Stomach (tissue), 9 donors: ENCODE results near the gene NEK6. TPM values are rescaled to one million over a fixed set of nuclear protein-coding genes. Genes with fewer than 3 reads are reported as not detected.

Source experiments
- DNase-seq, 2 donors: peaks; one replicate each; pipeline versions ENCODE4 v3.0.0 to v3.0.0-alpha.2; 2013 to 2019
- H3K27ac ChIP-seq, 5 donors: fragments of 200-600 bp in 4 of 5; sonication (generic) in 4 of 5; one replicate each; pipeline ENCODE4 v1.5.1; 2013 to 2019; ENCODE audit warnings: mild to moderate bottlenecking in 1 of 5, moderate library complexity in 1 of 5
- H3K27me3 ChIP-seq, 3 donors: fragments of 200-600 bp; sonication (generic); one replicate each; pipeline ENCODE4 v1.5.1; 2017 to 2019; ENCODE audit warnings: mixed run types in 1 of 3
- H3K36me3 ChIP-seq, 4 donors: fragments of 200-600 bp; sonication (generic); 1 replicate in 3 of 4; 2 replicates in 1 of 4; pipeline ENCODE4 v1.5.1; 2016 to 2019
- H3K4me1 ChIP-seq, 4 donors: fragments of 200-600 bp; sonication (generic); one replicate each; pipeline ENCODE4 v1.5.1; 2016 to 2019
- H3K4me3 ChIP-seq, 4 donors: fragments of 200-600 bp; sonication (generic) in 3 of 4; one replicate each; pipeline ENCODE4 v1.5.1; 2016 to 2019; ENCODE audit warnings: mild to moderate bottlenecking in 1 of 4
- H3K9me3 ChIP-seq, 4 donors: fragments of 200-600 bp; sonication (generic); one replicate each; pipeline ENCODE4 v1.5.1; 2016 to 2019
- EP300 ChIP-seq: sonication (generic); formaldehyde crosslinking; IDR thresholded peaks from one replicate; pipeline ENCODE4 v1.6.1; 2017; ENCODE audit warnings: antibody characterized with exemption
- POLR2A ChIP-seq, 4 donors: fragments of 450-650 bp; IDR thresholded peaks; one replicate each; pipeline ENCODE4 v1.6.1; 2016; ENCODE audit warnings: antibody characterized with exemption in 4 of 4, control low read depth in 2 of 4, mild to moderate bottlenecking in 1 of 4, moderate library complexity in 1 of 4
- POLR2AphosphoS5 ChIP-seq, 3 donors: sonication (generic); formaldehyde crosslinking; IDR thresholded peaks; one replicate each; pipeline ENCODE4 v1.6.1; 2016; ENCODE audit warnings: antibody characterized with exemption in 3 of 3
- WGBS, 5 donors: extraction: QIAGEN DNeasy Blood & Tissue Kit in 3 of 5; methylation state at CpG; one replicate each; pipeline versions ENCODE4 v1.1.5 to v1.1.7; 2013 to 2018; 5-methylcytosine and 5-hydroxymethylcytosine counted together
- intact Hi-C: fragments of 100-400 bp; cut with DNase I; formaldehyde crosslinking; loops from one replicate; pipeline ENCODE4 v1.15.1; 2023; ENCODE audit warnings: low total_unique reads
- polyA plus RNA-seq, 3 donors: library from polyadenylated mRNA; stranded (reverse); fragments of 200-250 nt; gene quantifications; one replicate each; pipeline ENCODE4 v1.2.3, GENCODE V29; 2013
- total RNA-seq, 5 donors: library from RNA; depleted of rRNA; stranded (reverse); fragments of >200 nt; gene quantifications; one replicate each; pipeline versions ENCODE4 v1.1.0 to v1.2.3, GENCODE V29; 2014 to 2016
- TF ChIP-seq, protein P1 (sequence below), 7 experiments: fragments of 450-650 bp in 4 of 7; fragments of 200-600 bp in 3 of 7; sonication (generic) in 3 of 7; IDR thresholded peaks; one replicate each; pipeline ENCODE4 v1.5.1; 2016 to 2019; ENCODE audit warnings: antibody characterized with exemption in 7 of 7, control low read depth in 2 of 7, mild to moderate bottlenecking in 1 of 7
- donor health status: healthy with polysubstance abuse.
- donor health status: Bipolar disorder and iron deficiency.
- donor health status: healthy.

NEK6 gene
- total and polyA plus RNA-seq, 8 donors: 6.0 to 76.8 (median 25.9) TPM

GRCh38 chr9:124262649-124262972 lies 4.9 kb downstream of the NEK6 start:
- H3K36me3 ChIP-seq: no peaks in the 10 kb centered on the region
- TF ChIP-seq POLR2AphosphoS5 (IDR thresholded peaks at IDR 0.05): no peak
- no peaks in the 10 kb centered on the region for H3K9me3 ChIP-seq
- DNase-seq: peak in 1 of 2 donors; percentile 72
- WGBS, 5 donors: 76 to 86% (median 79%) methylated on average over 5 of the region's 5 CpGs
- H3K4me1 ChIP-seq: peaks cover 73 to 92% (median 85%) of the 10 kb centered on the region in 4 donors
- peak overlapping the region in 1 of 4 donors; percentile 16 for H3K4me3 ChIP-seq
- intact Hi-C loops: no loop called here
- H3K27ac ChIP-seq: peak overlapping the region in 4 of 5 donors; percentile 86 to 96 (median 92)
- no peaks in the 10 kb centered on the region for H3K27me3 ChIP-seq

- Histone ChIP-seq H3K36me3 (no peaks in the 10 kb centered on the region), H3K9me3 (no peaks in the 10 kb centered on the region), H3K27me3 (no peaks in the 10 kb centered on the region), H3K27ac (peak overlapping the region in 4 of 5 donors; percentile 1 to 96 (median 87)), H3K4me3 (no peak overlapping the region), H3K4me1 (peaks cover 79 to 98% (median 91%) of the 10 kb centered on the region in 4 donors)
- TF ChIP-seq POLR2AphosphoS5 (IDR thresholded peaks at IDR 0.05) (no peak), EP300 (no peak)
- TF ChIP-seq, protein P1, sequence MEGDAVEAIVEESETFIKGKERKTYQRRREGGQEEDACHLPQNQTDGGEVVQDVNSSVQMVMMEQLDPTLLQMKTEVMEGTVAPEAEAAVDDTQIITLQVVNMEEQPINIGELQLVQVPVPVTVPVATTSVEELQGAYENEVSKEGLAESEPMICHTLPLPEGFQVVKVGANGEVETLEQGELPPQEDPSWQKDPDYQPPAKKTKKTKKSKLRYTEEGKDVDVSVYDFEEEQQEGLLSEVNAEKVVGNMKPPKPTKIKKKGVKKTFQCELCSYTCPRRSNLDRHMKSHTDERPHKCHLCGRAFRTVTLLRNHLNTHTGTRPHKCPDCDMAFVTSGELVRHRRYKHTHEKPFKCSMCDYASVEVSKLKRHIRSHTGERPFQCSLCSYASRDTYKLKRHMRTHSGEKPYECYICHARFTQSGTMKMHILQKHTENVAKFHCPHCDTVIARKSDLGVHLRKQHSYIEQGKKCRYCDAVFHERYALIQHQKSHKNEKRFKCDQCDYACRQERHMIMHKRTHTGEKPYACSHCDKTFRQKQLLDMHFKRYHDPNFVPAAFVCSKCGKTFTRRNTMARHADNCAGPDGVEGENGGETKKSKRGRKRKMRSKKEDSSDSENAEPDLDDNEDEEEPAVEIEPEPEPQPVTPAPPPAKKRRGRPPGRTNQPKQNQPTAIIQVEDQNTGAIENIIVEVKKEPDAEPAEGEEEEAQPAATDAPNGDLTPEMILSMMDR (IDR thresholded peaks at IDR 0.05): no peak
- intact Hi-C loops: no loop called here
- 81 to 90% (median 84%) methylated on average over 11 of the region's 11 CpGs for WGBS, 5 donors
- no peak for DNase-seq
These were observed 5.5 kb downstream of the NEK6 start for GRCh38 chr9:124263213-124263612.

DNA sequence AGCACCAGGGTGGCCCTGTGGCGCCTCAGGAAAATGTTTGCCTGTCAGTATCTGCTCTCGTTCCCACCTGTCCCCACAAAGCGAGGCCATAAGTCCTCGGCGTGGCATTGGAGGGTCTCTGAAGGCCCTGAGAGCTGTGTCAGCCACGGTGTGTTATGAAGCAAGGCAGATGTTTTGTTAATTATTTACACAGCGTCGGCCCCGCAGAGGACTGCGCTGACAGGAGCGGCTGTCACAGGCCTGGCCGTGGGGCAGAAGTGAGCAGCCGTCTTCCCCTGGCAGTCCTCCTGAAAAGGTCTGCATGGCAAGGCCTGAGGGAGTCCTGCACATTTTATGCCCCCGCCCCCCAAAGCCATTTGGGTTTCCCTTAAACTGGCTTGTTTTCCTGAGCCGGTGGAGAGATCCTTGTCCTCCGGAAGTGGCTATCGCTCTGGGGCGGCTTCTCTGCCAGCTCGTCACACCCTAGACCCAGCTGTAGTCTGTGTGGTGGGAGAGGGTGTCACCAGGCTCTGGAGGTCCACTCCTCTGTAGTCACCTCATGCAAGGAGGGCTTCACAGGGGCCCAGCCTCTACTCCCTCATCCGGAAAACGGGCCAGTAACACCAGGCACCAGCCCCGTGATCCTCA lies 6.2 kb downstream of the NEK6 start:
- no peak for TF ChIP-seq POLR2A (IDR thresholded peaks at IDR 0.05)
- TF ChIP-seq EP300: no peak
- no peak for TF ChIP-seq POLR2AphosphoS5 (IDR thresholded peaks at IDR 0.05)
- TF ChIP-seq, protein P1 (IDR thresholded peaks at IDR 0.05): no peak
- Histone ChIP-seq H3K27me3 (no peaks in the 10 kb centered on the region), H3K27ac (peak overlapping the region; percentile 10 to 96 (median 88)), H3K4me1 (peaks cover 75 to 96% (median 93%) of the 10 kb centered on the region in 4 donors), H3K4me3 (peak overlapping the region in 1 of 4 donors; percentile 10), H3K36me3 (no peaks in the 10 kb centered on the region), H3K9me3 (no peaks in the 10 kb centered on the region)
- intact Hi-C loops: no loop called here
- WGBS, 5 donors: 46 to 61% (median 51%) methylated on average over 21 to 22 of the region's 22 CpGs
- DNase-seq: peak in 1 of 2 donors; percentile 51

DNA sequence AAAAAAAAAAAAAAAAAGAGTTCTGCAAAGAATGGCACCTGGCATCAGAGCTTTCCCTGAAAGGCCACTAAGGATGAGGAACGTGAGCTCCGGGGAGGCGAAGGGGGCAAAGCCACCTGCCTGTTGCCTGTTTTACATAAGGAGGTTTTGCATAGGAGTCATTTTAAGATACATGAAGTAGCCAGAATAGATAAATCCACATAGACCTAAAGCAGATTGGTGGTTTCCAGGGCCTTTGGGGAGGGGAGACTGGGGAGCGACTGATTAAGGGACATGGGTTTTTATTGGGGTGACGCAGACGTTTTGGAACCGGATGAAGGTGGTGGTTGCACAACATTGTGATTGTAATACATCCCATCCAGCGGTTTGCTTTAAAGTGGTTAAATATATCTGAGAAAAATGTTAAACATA lies 7.1 kb downstream of the NEK6 start:
- peak overlapping the region in 3 of 5 donors; percentile 88 to 96 (median 88) for H3K27ac ChIP-seq
- peaks cover 67 to 100% (median 93%) of the 10 kb centered on the region in 4 donors for H3K4me1 ChIP-seq
- intact Hi-C loops: no loop called here
- TF ChIP-seq, protein P1 (IDR thresholded peaks at IDR 0.05): no peak
- TF ChIP-seq POLR2AphosphoS5 (IDR thresholded peaks at IDR 0.05) (no peak), EP300 (no peak), POLR2A (IDR thresholded peaks at IDR 0.05) (no peak)
- no peaks in the 10 kb centered on the region for H3K9me3 ChIP-seq
- no peak for DNase-seq
- H3K4me3 ChIP-seq: no peak overlapping the region
- H3K27me3 ChIP-seq: no peaks in the 10 kb centered on the region
- no peaks in the 10 kb centered on the region for H3K36me3 ChIP-seq
- WGBS, 5 donors: 74 to 88% (median 79%) methylated on average over 8 of the region's 8 CpGs

DNA sequence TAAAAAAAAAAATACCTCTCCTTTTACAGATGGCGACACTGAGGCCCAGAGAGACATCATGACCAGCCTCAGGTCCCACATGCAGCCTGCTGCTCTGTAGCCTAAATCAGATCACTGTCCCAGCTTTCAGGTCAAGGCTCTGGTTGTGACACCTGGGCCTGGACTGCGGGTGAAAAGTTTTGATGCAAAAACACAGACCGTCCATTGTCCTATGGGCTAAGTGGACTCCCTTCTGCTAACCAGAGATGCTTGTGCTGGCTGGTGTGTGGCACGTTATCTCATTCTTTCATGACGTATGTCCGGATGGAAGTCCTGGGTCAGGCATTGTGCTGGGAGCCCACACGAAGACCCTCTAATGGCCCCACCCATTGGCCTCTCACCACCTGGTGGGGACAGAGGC lies 7.8 kb downstream of the NEK6 start:
- Histone ChIP-seq H3K4me3 (no peak overlapping the region), H3K36me3 (no peaks in the 10 kb centered on the region), H3K4me1 (peaks cover 67 to 100% (median 93%) of the 10 kb centered on the region in 4 donors), H3K27me3 (no peaks in the 10 kb centered on the region), H3K9me3 (no peaks in the 10 kb centered on the region), H3K27ac (peak overlapping the region; percentile 29 to 96 (median 87))
- 74 to 87% (median 82%) methylated on average over 3 to 7 of the region's 7 CpGs for WGBS, 5 donors
- TF ChIP-seq POLR2AphosphoS5 (IDR thresholded peaks at IDR 0.05) (no peak), EP300 (no peak), POLR2A (IDR thresholded peaks at IDR 0.05) (no peak)
- TF ChIP-seq, protein P1 (IDR thresholded peaks at IDR 0.05): no peak
- intact Hi-C loops: no loop called here
- no peak for DNase-seq
